Erythroblast (primary cell): ENCODE data around the gene FAM98C.

Experiments used
- GATA1 ChIP-seq: IDR thresholded peaks from 2 replicates; pipeline ENCODE4 v1.6.1; 2011; ENCODE audit warnings: low read depth, mild to moderate bottlenecking, control low read depth, low read length, moderate library complexity
- POLR2A ChIP-seq: IDR thresholded peaks from 2 replicates; pipeline ENCODE4 v1.6.1; 2011; ENCODE audit warnings: mild to moderate bottlenecking, low read length

DNA sequence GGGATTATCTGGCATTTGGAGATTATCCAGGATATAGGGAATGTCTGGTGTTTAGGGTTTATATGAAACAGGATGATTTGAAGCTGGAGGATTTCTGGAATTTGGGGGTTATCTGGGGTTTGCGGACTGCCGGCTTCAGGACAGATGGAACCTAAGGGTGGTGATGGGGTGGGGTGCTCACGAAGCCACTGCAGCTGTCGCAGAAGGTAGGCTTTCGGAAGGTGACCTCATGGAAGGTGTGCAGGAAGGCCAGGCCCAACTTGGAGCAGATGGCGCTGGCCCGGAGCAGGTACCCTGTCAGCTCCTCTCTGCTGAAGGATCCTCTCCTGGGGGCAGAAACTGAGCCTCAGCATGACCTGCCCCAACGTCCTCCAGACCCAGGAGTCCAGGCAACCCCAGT lies 9.6 kb downstream of the FAM98C start:
- TF ChIP-seq POLR2A (no peak), GATA1 (no peak)
